SK-N-MC (cell line): ENCODE data around the gene SLC39A9.
"Not testable (repeated sequence)": the region's sequence is repeated elsewhere in the genome, so short reads cannot be mapped to it uniquely, and the experiment has no call there.

Source experiments
- DNase-seq: peaks from one replicate; pipeline ENCODE4 v3.0.0-alpha.2; 2011; ENCODE audit warnings: low read depth, low spot score
- H3K27ac ChIP-seq: fragments of 200-600 bp; sonication (generic); 2 replicates; pipeline ENCODE4 v1.5.1; 2016; ENCODE audit warnings: mixed run types
- H3K36me3 ChIP-seq: fragments of 200-600 bp; sonication (generic); 2 replicates; pipeline ENCODE4 v1.6.1; 2017; ENCODE audit warnings: antibody characterized with exemption, low read length, mixed read lengths; ENCODE audit not compliant: insufficient read depth
- H3K4me3 ChIP-seq: fragments of 200-600 bp; sonication (generic); 2 replicates; pipeline ENCODE4 v1.5.1; 2016
- H3K9ac ChIP-seq: fragments of 200-600 bp; sonication (generic); 2 replicates; pipeline ENCODE4 v1.8.0; 2017; ENCODE audit warnings: mixed run types, mixed read lengths; ENCODE audit not compliant: insufficient read length
- H3K9me3 ChIP-seq: fragments of 200-600 bp; sonication (generic); 2 replicates; pipeline ENCODE4 v1.6.1; 2017; ENCODE audit warnings: low read depth, mild to moderate bottlenecking, antibody characterized with exemption, low read length, moderate library complexity, mixed read lengths
- EZH2 ChIP-seq: fragments of 200-600 bp; sonication (generic); IDR thresholded peaks from one replicate; pipeline ENCODE4 v1.6.1; 2017; ENCODE audit warnings: antibody characterized with exemption
- FOXP2 ChIP-seq: optimal IDR thresholded peaks from 2 replicates; pipeline ENCODE3; 2011; ENCODE audit warnings: mild to moderate bottlenecking, moderate library complexity; ENCODE audit not compliant: insufficient read depth; ENCODE audit errors: extremely low read length, control extremely low read depth
- POLR2AphosphoS5 ChIP-seq: IDR thresholded peaks from 2 replicates; pipeline ENCODE4 v1.6.1; 2012; ENCODE audit warnings: mild to moderate bottlenecking, low read depth, low read length, borderline replicate concordance

Gene SLC39A9

DNA sequence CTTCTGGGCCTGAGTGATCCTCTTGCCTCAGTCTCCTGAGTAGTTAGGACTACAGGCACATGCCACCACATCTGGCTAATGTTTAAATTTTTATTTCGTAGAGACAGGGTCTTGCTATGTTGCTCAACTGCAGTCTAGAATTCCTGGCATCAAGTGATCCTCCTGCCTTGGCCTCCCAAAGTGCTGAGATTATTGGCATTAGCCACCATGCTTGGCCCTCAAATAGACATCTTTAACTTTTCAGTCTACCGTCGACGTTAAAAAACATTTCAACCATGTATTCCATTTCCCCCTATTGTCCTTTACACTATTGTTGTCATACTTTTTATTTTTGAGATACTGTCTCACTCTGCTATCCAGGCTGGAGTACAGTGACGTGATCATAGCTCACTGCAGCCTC lies 22.8 kb upstream of the SLC39A9 start:
- Histone ChIP-seq H3K4me3 (no peak overlapping the region), H3K9me3 (no peaks in the 10 kb centered on the region), H3K36me3 (peaks cover 58% of the 10 kb centered on the region), H3K9ac (no peak overlapping the region), H3K27ac (no peak overlapping the region)
- no peak for TF ChIP-seq FOXP2
- TF ChIP-seq POLR2AphosphoS5, result no peak; the same call in 1 of the 2 replicates
- TF ChIP-seq EZH2, result no peak
- no peak for DNase-seq

DNA sequence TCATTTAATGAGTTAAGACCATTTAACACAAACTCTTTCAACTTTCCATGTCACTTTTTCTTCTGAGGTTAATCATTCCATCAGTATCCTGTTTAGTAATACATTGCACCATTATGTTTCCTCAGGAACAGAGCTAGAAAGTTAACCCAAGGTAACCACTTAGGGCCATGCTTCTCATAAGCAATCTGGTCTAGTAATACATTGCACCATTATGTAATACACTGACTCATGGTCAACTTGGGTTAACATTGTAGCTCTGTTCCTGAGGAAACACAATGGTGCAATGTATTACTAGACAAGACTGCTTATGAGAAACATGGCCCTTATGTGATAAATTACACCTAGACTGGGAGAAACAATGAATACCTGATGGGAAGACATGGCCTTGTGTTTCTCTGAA lies 22.1 kb upstream of the SLC39A9 start:
- TF ChIP-seq FOXP2, result no peak
- TF ChIP-seq EZH2, result no peak
- TF ChIP-seq POLR2AphosphoS5, result no peak
- DNase-seq, result no peak
- H3K4me3 ChIP-seq, result no peak overlapping the region
- no peak overlapping the region for H3K9ac ChIP-seq
- no peak overlapping the region for H3K27ac ChIP-seq
- no peaks in the 10 kb centered on the region for H3K9me3 ChIP-seq
- peaks cover 65% of the 10 kb centered on the region for H3K36me3 ChIP-seq

DNA sequence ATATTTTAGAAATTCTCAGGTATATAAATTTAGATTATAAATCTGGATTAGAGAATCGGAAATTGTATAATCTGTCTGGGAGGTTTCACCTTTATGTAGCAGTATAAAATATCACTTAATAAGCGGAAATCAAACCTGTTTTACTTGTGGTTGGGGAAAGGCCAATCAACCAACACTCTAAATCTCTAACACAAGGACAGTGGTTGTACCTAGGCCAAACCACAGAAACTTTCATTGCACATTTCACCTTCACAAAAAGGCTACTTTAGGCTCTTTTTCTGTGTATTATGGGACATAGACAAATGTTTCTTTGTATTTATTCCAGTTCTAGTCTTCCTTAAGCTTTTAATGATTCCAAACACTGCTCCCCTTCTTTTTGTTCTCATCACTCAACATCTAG lies 20.2 kb upstream of the SLC39A9 start:
- TF ChIP-seq FOXP2, result no peak
- TF ChIP-seq POLR2AphosphoS5, result no peak
- no peak for TF ChIP-seq EZH2
- Histone ChIP-seq H3K9me3 (no peaks in the 10 kb centered on the region), H3K36me3 (peaks cover 83% of the 10 kb centered on the region), H3K27ac (no peak overlapping the region), H3K9ac (no peak overlapping the region), H3K4me3 (no peak overlapping the region)
- DNase-seq, result no peak

DNA sequence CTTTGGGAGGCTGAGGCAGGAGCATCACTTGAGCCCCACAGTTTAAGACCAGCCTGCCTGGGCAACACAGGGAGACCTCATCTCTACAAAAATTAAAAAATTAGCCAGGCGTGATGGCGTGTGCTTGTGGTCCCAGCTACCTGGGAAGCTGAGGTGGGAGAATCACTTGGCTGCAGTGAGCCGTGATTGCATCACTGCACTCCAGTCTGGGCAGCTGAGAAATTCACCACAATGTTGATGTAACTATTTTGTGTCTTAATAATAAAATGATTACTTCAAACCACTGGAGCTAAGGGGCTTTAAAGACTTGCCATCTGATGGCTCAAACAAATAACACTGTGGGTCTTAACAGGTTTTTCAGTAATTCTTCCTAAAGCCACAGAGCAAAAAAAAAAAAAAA lies 11.2 kb upstream of the SLC39A9 start:
- DNase-seq, result no peak
- no peak overlapping the region for H3K4me3 ChIP-seq
- no peaks in the 10 kb centered on the region for H3K9me3 ChIP-seq
- H3K36me3 ChIP-seq, result peaks cover 97% of the 10 kb centered on the region
- TF ChIP-seq EZH2 (no peak), FOXP2 (no peak), POLR2AphosphoS5 (no peak)
- no peak overlapping the region for H3K27ac ChIP-seq
- H3K9ac ChIP-seq, result no peak overlapping the region

DNA sequence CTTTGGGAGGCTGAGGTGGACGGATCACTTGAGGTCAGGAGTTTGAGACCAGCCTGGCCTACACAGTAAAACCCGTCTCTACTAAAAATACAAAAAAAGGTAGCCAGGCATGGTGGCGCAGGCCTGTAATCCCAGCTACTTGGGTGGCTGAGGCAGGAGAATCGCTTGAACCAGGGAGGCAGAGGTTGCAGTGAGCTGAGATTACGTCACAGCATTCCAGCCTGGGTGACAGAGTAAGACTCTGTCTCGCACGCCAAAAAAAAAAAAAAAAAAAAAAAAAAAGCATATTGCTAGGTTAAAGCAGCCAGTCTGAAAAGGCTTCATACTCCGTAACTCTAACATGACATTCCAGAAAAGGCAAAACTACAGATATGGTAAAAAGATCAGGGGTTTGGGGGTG lies 7.1 kb upstream of the SLC39A9 start:
- not testable (repeated sequence) for DNase-seq, H3K4me3 ChIP-seq, H3K27ac ChIP-seq, H3K9ac ChIP-seq, H3K9me3 ChIP-seq
- H3K36me3 ChIP-seq, result peaks cover 97% of the 10 kb centered on the region

DNA sequence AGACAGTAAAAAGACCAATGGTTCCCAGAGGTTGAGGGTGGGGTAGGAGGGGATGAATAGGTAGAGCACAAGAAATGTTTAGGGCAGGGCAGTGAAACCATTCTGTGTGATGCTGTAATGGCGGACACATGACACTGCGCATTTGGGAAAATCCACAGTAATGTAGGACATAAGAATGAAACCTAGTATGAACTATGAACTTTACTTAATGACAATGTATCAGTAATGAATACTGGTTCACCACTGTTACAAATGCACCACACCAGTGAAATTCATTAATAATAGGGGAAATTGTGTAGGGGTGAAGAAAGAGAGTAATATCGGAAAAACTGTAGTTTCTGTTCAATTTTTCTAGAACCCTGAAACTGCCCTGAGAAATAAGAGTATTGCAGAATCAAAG lies 6.0 kb upstream of the SLC39A9 start:
- Histone ChIP-seq H3K36me3 (peaks cover 95% of the 10 kb centered on the region), H3K27ac (no peak overlapping the region), H3K9me3 (no peaks in the 10 kb centered on the region), H3K9ac (no peak overlapping the region), H3K4me3 (no peak overlapping the region)
- no peak for DNase-seq
- TF ChIP-seq EZH2, result no peak
- no peak for TF ChIP-seq POLR2AphosphoS5
- TF ChIP-seq FOXP2, result no peak

DNA sequence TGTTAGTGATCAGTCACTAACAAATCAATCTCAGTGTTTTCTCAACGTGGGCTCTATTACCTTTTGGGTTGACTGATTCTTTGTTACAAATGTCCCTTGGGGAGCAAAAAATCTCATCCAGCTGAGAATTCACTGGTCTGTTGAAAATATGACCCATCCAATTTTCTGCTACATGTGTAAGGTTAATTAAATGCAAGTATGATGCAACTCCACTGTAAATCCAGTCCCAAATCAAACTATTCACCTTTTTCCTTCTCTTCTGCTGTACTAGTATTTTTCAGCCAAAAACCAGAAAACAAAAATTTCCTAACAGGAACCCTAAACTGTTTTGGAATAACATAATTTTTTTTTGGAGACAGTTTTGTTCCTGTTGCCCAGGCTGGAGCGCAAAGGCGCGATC lies 2.6 kb upstream of the SLC39A9 start:
- no peak for TF ChIP-seq EZH2
- Histone ChIP-seq H3K9ac (peak overlapping the region; percentile 56), H3K27ac (peak overlapping the region; percentile 62), H3K36me3 (peaks cover 62% of the 10 kb centered on the region), H3K4me3 (peak overlapping the region; percentile 45), H3K9me3 (no peaks in the 10 kb centered on the region)
- DNase-seq, result no peak

DNA sequence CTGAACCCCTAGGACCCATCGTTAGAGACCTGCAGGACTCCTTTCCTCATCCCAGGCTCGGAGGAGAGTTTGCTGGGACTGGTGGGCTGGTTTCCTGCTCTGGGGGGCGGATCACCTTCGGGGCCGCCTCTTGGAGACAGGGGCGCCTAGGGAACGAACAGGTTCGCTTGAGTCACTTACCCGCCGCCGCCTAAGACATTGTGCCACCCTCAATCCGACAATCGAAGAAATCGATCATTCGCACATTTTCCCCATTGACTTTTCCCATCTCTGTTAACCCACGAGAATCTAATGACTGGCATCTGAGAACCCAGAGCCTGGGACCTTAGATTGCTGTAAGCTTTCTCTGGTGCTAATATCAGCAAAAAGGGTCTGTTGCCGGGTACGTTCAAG lies 322 bp downstream of the SLC39A9 start:
- peak overlapping the region; percentile 97 for H3K4me3 ChIP-seq
- peaks cover 35% of the 10 kb centered on the region for H3K36me3 ChIP-seq
- peak overlapping the region; percentile 99 for H3K9ac ChIP-seq
- no peak for DNase-seq
- TF ChIP-seq FOXP2 (no peak), POLR2AphosphoS5 (no peak), EZH2 (no peak)
- H3K27ac ChIP-seq, result peak overlapping the region; percentile 3; the same call in 1 of the 2 replicates
- no peaks in the 10 kb centered on the region for H3K9me3 ChIP-seq

DNA sequence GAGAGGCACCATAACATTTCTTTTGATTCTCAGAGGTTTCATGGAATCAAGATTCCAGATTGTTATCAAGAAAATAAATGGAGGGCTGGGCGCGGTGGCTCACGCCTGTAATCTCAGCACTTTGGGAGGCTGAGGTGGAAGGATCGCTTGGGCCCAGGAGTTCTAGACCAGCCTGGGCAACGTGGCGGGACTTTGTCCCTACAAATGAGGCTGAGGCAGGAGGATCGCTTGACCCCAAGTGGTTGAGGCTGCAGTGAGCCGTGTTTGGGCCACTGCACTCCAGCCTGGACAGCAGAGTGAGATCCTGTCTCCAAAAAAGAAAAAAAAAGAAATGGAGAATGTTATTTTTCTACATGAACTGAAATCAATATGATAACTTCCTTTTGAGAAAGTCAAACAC lies 1.3 kb downstream of the SLC39A9 start:
- TF ChIP-seq FOXP2 (no peak), POLR2AphosphoS5 (no peak), EZH2 (no peak)
- peak overlapping the region; percentile 97 for H3K4me3 ChIP-seq
- no peak overlapping the region for H3K27ac ChIP-seq
- H3K9me3 ChIP-seq, result no peaks in the 10 kb centered on the region
- peak overlapping the region; percentile 99 for H3K9ac ChIP-seq
- no peak for DNase-seq
- H3K36me3 ChIP-seq, result peaks cover 31% of the 10 kb centered on the region

DNA sequence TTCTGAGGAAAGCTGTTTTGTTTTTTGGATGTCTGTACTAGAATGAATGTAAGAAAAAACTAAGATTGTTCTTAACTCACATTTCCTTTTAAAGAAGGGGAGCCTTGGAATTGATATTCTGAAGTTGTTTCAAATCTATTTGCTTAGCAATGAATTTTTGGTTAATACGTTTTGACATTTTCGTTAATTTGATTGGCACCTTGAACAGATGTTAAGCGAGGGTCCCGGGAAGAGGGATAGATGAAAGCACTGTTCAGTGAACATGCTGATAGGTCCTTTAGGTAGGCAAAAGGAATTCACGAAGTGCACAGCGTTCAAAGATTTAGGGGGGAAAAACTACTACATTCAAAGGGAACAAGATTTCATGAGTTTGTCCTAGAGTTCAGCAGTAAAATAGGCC lies 1.7 kb downstream of the SLC39A9 start:
- H3K9ac ChIP-seq, result peak overlapping the region; percentile 99
- no peak for TF ChIP-seq FOXP2
- no peak for TF ChIP-seq POLR2AphosphoS5
- TF ChIP-seq EZH2, result no peak
- H3K4me3 ChIP-seq, result peak overlapping the region; percentile 97
- H3K36me3 ChIP-seq, result peaks cover 31% of the 10 kb centered on the region
- DNase-seq, result no peak
- H3K9me3 ChIP-seq, result no peaks in the 10 kb centered on the region
- no peak overlapping the region for H3K27ac ChIP-seq
